Putamen (tissue), 1 donor: ENCODE results near the gene HUS1.
A peak's percentile ranks its signal among the peaks of the same experiment; 100 is the strongest.
"Not testable (repeated sequence)": the region's sequence is repeated elsewhere in the genome, so short reads cannot be mapped to it uniquely, and the experiment has no call there.

Experiments
- DNase-seq: peaks from one replicate; pipeline ENCODE4 v3.0.0-alpha.2; 2016; ENCODE audit warnings: low spot score

The HUS1 gene

GRCh38 chr7:47979145-47979831 lies at the start of gene HUS1:
TSS of gene HUS1 (minus strand) at chr7:47979615. CDS start at chr7:47979519, 96 bp downstream.
- peak; percentile 93 for DNase-seq

DNA sequence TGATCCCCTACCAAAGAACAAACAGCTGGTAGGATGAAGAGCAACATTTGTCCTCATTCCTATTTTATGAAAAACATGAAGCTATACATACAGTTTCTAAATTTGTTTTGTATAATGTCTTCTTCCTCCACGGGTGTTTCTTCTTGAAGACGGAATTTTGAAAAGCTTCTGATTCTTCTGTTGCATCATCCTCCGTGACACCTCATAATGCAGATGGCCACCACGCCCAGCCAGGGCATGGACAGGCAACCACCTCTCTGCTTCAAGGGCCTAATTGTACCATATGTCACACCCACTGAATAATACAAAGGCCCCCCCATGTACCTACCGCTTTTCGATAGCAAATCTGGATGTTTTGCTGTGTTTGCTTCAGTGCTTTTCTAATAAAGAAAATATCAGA lies 49.5 kb upstream of the HUS1 start, which contains the start of gene SUN3:
TSS of gene SUN3 (minus strand) at position 170 of the 400 bp plus-strand sequence. CDS start at position 1, 169 bp downstream.
- no peak for DNase-seq

GRCh38 chr7:48025624-48026023 lies 46.2 kb upstream of the HUS1 start:
- no peak for DNase-seq

DNA sequence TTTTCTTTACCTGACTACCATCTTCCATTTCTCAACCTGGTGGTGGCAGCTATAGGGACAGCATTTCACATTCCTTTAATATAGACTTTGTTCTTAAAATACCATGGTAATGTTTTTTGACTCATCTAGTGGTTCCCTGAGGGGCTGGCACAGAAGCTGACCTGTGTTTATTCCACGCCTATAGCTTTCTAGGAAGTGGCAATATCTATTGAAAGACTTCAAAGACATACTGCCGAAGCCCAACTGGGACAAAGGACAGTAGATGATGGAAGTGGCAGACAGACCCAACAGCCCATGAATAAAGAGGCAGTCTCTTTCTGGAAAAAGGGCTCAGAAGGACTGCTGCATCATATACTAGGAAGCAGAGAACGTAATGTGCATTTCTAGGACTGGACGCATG lies 38.3 kb upstream of the HUS1 start:
- DNase-seq = no peak

- DNase-seq = no peak
Observed at GRCh38 chr7:48016641-48017040, 37.2 kb upstream of the HUS1 start.

DNA sequence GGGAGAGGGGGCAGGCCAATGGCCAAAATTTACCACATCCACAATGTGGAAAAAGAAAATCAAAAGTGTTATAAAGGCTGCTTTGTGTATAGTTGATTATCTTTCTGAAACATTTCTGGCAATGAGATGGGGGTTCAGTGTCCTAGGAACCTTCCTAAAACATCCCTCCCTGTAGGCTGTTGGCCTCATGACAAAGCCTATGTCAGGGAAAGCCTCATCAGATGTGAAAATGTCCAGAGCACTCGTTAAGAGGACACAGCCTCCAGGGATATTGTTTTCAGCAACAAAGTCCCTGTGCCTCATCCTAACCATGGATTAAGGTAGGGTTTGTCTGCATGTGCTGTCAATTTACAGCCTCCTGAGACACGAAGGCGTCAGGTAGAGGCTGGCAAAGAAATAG lies 32.5 kb upstream of the HUS1 start:
- DNase-seq = no peak

GRCh38 chr7:48011323-48011722 lies 31.9 kb upstream of the HUS1 start:
- DNase-seq = no peak

- no peak for DNase-seq
Observed at GRCh38 chr7:48009954-48010353, 30.5 kb upstream of the HUS1 start.

GRCh38 chr7:48009257-48009656 lies 29.8 kb upstream of the HUS1 start:
- DNase-seq = no peak

- DNase-seq = no peak
Observed at GRCh38 chr7:48006866-48007265, 27.5 kb upstream of the HUS1 start.

- DNase-seq = no peak
Observed at GRCh38 chr7:48004638-48005037, 25.2 kb upstream of the HUS1 start.

DNA sequence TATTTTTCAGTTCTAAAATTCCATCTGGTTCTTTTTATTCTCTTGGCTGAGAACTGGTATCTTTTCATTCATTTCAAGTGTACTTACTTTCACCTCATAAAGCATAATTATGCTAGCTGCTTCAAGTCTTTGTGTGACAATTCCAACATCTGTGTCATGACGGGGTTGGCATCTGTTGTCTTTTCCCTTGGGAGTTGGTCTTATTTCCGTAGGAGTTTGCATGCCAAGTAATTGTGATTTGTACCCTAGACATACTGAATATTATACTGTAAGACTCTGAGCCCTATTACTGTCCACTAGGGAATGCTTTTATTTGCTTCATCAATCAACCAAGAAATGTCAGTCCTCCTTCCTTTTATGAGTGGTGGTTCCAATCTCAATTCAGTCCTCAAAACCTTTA lies 24.6 kb upstream of the HUS1 start:
- no peak for DNase-seq

GRCh38 chr7:48000164-48000563 lies 20.7 kb upstream of the HUS1 start:
- not testable (repeated sequence) for DNase-seq

DNA sequence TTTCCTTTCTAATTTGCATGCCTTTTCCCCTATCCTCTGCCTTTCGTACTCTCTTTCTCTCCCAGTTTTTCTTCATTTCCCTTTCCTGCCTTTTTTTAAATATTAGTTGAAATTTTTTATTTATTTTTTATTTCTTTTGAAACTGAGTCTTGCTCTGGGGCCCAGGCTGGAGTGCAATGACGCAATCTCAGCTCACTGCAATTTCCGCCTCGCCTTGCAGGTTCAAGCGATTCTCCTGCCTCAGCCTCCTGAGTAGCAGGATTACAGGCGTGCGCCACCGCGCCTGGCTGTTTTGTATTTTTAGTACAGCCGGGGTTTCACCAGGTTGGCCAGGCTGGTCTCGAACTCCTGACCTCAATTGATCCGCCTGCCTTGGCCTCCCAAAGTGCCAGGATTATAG lies 20.0 kb upstream of the HUS1 start:
- DNase-seq = no peak

GRCh38 chr7:47992446-47992845 lies 13.0 kb upstream of the HUS1 start:
- no peak for DNase-seq

DNA sequence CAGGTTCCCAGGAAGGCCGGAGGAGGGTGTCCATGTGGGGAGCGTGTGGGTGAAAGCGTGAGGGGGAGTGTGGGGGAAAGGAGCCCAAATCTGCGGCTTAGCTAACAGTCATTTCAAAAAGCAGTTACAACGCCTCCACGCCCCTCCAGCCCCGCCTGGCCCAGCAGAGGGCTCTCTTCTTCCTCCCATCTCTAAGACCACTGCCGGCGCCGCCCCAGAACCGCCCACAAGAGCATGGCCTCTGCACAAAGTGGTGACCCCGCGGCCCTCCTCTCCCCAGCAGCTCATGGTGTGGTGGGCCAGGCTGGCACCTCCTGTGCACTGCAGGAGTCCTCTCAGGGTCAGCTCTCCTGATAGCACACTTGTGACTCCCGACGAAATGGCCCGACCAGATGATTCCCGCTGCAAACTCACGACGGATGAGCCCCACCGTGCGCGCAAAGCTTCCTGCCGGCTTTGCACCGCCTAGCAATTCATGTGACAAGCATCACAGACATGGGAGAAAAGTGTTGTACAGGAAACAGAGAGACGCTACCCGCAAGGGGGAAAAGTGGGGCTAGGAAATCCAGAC lies 12.4 kb upstream of the HUS1 start:
- DNase-seq = peak; percentile 69

DNA sequence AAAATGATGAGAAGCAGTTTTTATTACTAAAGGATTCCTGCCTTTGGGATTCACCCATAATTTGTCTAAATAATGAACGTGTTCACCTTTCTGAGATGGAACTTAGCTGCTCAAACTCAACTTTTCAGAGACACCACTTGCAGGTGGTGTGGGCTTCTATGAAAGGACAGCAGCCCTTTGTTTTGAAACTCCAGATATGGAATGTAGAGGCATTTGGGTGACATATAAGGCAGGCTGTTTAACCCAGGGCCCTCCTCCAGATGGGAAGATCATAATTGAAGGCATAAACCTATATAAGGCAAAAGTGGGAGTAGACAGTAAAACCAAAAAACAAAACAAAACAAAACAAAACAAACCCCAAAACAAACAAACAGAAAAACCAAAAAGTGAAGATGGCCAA lies 11.9 kb upstream of the HUS1 start:
- no peak for DNase-seq

GRCh38 chr7:47990592-47990991 lies 11.2 kb upstream of the HUS1 start:
- no peak for DNase-seq

DNA sequence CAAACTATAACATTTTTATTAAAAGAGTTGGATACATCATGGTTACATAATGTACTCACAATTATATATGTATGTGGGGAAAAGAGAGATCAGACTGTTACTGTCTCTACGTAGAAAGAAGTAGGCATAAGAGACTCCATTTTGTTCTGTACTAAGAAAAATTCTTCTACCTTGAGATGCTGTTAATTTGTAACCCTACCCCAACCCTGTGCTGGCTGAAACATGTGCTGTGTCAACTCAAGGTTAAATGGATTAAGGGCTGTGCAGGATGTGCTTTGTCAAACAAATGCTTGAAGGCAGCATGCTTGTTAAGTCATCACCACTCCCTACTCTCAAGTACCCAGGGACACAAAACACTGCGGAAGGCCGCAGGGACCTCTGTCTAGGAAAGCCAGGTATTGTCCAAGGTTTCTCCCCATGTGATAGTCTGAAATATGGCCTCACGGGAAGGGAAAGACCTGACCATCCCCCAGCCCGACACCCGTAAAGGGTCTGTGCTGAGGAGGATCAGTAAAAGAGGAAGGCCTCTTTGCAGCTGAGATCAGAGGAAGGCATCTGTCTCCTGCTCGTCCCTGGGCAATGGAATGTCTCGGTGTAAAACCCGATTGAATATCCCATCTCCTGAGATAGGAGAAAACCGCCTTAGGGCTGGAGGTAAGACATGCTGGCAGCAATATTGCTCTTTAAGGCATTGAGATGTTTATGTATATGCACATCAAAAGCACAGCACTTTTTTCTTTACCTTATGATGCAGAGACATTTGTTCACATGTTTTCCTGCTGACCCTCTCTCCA lies 10.4 kb upstream of the HUS1 start:
- DNase-seq = not testable (repeated sequence)

- no peak for DNase-seq
Observed at GRCh38 chr7:47988496-47989386, 9.3 kb upstream of the HUS1 start.

DNA sequence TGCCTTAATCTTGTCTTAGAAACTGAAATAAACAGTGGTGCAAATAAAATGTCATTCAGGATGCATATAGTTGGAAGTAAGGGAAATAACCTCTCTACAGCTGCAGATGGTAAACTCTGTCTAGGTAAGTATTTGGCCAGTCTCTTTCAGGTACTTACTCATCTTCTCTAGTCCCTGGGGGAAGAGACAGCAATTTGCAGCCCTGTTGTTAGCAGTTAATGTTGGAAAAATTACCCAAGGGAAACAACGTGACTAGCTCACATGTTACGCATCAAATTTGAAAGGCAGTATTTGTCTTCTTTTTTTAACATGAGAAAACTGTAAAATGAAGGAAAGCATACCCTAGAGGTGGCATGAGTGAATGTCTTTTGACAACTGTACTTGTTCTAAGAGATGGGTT lies 3.2 kb upstream of the HUS1 start:
- DNase-seq = no peak

GRCh38 chr7:47980648-47981047 lies 1.2 kb upstream of the HUS1 start:
- DNase-seq = not testable (repeated sequence)
